NCI-H446 treated with DMSO at 0.1 percent for 48 hours (cell line): Measurements from ENCODE around the gene MGA.

ENCODE experiments used
- DNase-seq: peaks from one replicate; lab custom pipeline; 2025; lab: John Stamatoyannopoulos, UW

MGA gene

GRCh38 chr15:41782371-41783282 lies 122.4 kb downstream of the MGA start:
- no peak for DNase-seq

- DNase-seq: no peak
Observed at GRCh38 chr15:41783296-41783695, 123.1 kb downstream of the MGA start.

- DNase-seq: no peak
Observed at GRCh38 chr15:41788262-41788661, 128.1 kb downstream of the MGA start.

GRCh38 chr15:41789236-41789635 lies 129.0 kb downstream of the MGA start:
- DNase-seq: no peak

GRCh38 chr15:41789662-41790061 lies 129.5 kb downstream of the MGA start:
- no peak for DNase-seq

- DNase-seq: no peak
Observed at GRCh38 chr15:41790169-41790568, 130.0 kb downstream of the MGA start.

GRCh38 chr15:41790756-41791546 lies 130.7 kb downstream of the MGA start:
- no peak for DNase-seq

GRCh38 chr15:41791547-41791937 lies 131.3 kb downstream of the MGA start:
- no peak for DNase-seq

GRCh38 chr15:41792000-41792637 lies 131.9 kb downstream of the MGA start:
- DNase-seq: no peak

- DNase-seq: no peak
Observed at GRCh38 chr15:41794081-41794480, 133.9 kb downstream of the MGA start.

GRCh38 chr15:41795996-41796856 lies 136.0 kb downstream of the MGA start:
- no peak for DNase-seq

GRCh38 chr15:41797201-41797944 lies 137.2 kb downstream of the MGA start:
- DNase-seq: no peak

GRCh38 chr15:41798607-41799487 lies 138.6 kb downstream of the MGA start:
- DNase-seq: no peak

- DNase-seq: no peak
Observed at GRCh38 chr15:41799488-41799805, 139.2 kb downstream of the MGA start.

- no peak for DNase-seq
Observed at GRCh38 chr15:41801185-41801584, 141.0 kb downstream of the MGA start.

GRCh38 chr15:41801850-41802455 lies 141.7 kb downstream of the MGA start:
- no peak for DNase-seq

GRCh38 chr15:41804361-41804760 lies 144.2 kb downstream of the MGA start:
- no peak for DNase-seq

GRCh38 chr15:41804916-41805666 lies 144.9 kb downstream of the MGA start:
- DNase-seq: no peak

GRCh38 chr15:41805711-41806110 lies 145.5 kb downstream of the MGA start:
- no peak for DNase-seq
